Activated T-cell treated with anti-CD3 and anti-CD28 coated beads, Interleukin-2, amount 50 U/mL, for 24 hours (primary cell): Measurements from ENCODE around the gene NIN.

Source experiments
- DNase-seq: peaks from one replicate; pipeline ENCODE4 v3.0.0-alpha.2; 2020
- H3K27ac Mint-ChIP-seq: 2 replicates; pipeline ENCODE4 v1.8.0; 2020; ENCODE audit warnings: mild to moderate bottlenecking, mixed read lengths
- H3K27me3 Mint-ChIP-seq: 2 replicates; pipeline ENCODE4 v1.8.0; 2020; ENCODE audit warnings: mixed read lengths
- H3K36me3 Mint-ChIP-seq: 2 replicates; pipeline ENCODE4 v1.8.0; 2020; ENCODE audit warnings: low read depth, mixed read lengths
- H3K4me1 Mint-ChIP-seq: 2 replicates; pipeline ENCODE4 v1.8.0; 2020; ENCODE audit warnings: low read depth, mixed read lengths
- H3K4me3 Mint-ChIP-seq: 2 replicates; pipeline ENCODE4 v1.8.0; 2020; ENCODE audit warnings: mild to moderate bottlenecking, moderate library complexity, mixed read lengths
- H3K9me3 Mint-ChIP-seq: 2 replicates; pipeline ENCODE4 v1.8.0; 2020; ENCODE audit warnings: mixed read lengths

The NIN gene

GRCh38 chr14:50830932-50831725 lies at the start of gene NIN:
Gene NIN (minus strand): TSS chr14:50831162. CDS start chr14:50822056, 9,106 bp downstream.
- Mint-ChIP-seq H3K4me1 (peaks cover 70% of the 10 kb centered on the region), H3K27ac (peak within 1 kb of the TSS; percentile 91), H3K9me3 (no peaks in the 10 kb centered on the region), H3K36me3 (peaks cover 21% of the 10 kb centered on the region), H3K27me3 (no peaks in the 10 kb centered on the region), H3K4me3 (peak within 1 kb of the TSS; percentile 87)
- DNase-seq: peak; percentile 84

GRCh38 chr14:50875359-50876070 lies 44.6 kb upstream of the NIN start:
- no peak overlapping the region for H3K4me3 Mint-ChIP-seq
- H3K4me1 Mint-ChIP-seq: peaks cover 33% of the 10 kb centered on the region
- DNase-seq: peak; percentile 66
- H3K36me3 Mint-ChIP-seq: no peaks in the 10 kb centered on the region
- no peaks in the 10 kb centered on the region for H3K9me3 Mint-ChIP-seq
- peaks cover 69% of the 10 kb centered on the region for H3K27me3 Mint-ChIP-seq
- H3K27ac Mint-ChIP-seq: no peak overlapping the region

DNA sequence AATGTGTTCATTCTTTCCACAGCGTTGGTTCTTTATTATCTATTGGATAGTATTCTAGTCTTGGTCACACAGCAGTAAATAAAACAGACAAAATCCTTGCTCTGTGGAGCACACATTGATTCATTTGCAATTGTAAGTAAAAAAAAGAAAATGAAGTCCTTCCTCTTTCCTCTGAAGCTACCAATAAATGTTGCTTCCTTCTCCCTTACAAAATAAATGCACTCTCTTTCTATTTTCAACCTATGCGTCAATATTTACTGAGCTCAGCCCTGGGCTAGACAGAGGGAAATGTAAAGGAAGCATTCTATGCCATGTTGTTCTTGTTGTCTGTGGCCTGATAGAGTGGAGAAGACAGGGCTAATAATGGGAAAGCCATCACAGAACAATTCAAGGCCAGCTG lies 43.8 kb upstream of the NIN start:
- H3K4me3 Mint-ChIP-seq: no peak overlapping the region
- H3K27me3 Mint-ChIP-seq: peaks cover 76% of the 10 kb centered on the region
- DNase-seq: no peak
- no peaks in the 10 kb centered on the region for H3K36me3 Mint-ChIP-seq
- H3K4me1 Mint-ChIP-seq: peaks cover 33% of the 10 kb centered on the region
- no peaks in the 10 kb centered on the region for H3K9me3 Mint-ChIP-seq
- H3K27ac Mint-ChIP-seq: no peak overlapping the region

- peaks cover 79% of the 10 kb centered on the region for H3K27me3 Mint-ChIP-seq
- peaks cover 33% of the 10 kb centered on the region for H3K4me1 Mint-ChIP-seq
- no peaks in the 10 kb centered on the region for H3K9me3 Mint-ChIP-seq
- no peak within 1 kb of the TSS for H3K4me3 Mint-ChIP-seq
- H3K27ac Mint-ChIP-seq: no peak within 1 kb of the TSS
- no peaks in the 10 kb centered on the region for H3K36me3 Mint-ChIP-seq
- no peak for DNase-seq
These were observed 41.2 kb upstream of the NIN start, which contains the start of gene ABHD12B for GRCh38 chr14:50871914-50872732. Gene ABHD12B (plus strand): TSS chr14:50872053. CDS start chr14:50872175, 122 bp downstream.

DNA sequence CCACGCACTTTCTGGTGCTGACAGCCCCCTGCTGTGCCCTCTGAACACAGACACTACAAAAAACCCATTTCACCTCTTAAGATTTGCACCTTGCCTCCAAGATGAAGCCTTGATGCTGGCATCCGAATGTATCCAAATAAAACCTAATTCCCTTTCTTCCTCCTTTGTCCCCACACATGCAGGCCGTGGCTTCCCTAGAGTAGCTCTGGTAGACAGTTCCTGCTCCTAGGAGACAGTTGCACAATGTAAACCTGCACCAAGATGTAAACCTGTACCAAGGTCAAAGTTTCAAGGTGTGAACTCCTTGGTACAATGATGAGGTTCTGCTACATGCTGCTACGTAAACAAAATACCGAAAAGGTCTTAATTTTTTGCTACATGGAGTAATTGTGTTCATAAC lies 40.3 kb upstream of the NIN start:
- DNase-seq: no peak
- H3K4me3 Mint-ChIP-seq: no peak overlapping the region
- H3K9me3 Mint-ChIP-seq: no peaks in the 10 kb centered on the region
- H3K27ac Mint-ChIP-seq: no peak overlapping the region
- H3K4me1 Mint-ChIP-seq: peaks cover 32% of the 10 kb centered on the region
- peaks cover 74% of the 10 kb centered on the region for H3K27me3 Mint-ChIP-seq
- no peaks in the 10 kb centered on the region for H3K36me3 Mint-ChIP-seq

DNA sequence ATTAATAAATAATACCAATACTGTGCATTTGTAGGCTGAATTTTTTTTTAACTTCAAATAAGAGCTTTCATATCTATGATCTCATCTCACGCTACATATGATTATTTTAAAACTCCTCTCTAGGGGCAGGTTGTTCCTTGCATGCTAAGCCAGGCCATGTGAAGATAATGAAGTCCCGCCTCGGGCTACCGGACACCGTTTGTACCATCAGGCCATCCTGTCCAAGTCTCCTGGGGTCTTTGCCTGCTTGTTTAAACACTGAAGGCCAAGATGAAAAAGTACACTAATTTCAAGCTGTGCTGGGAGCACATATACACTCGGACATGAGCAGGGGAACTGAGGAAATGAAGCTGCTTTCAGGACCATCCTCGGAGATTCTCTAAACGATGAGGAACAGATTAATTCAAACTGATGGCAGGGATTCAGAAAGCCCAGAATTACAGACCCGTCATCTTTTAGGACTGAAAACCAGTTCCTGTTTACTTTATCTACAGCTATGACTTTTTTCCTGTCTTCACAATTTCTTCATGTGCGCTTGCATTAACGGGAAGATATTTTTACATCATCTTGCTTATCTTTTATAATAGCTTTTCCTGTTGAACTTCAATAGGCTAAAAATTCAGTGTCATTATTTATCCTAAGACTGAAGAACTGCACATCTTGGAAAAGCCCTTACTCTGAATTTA lies 34.6 kb upstream of the NIN start:
- Mint-ChIP-seq H3K9me3 (no peaks in the 10 kb centered on the region), H3K4me3 (no peak overlapping the region), H3K27ac (no peak overlapping the region), H3K27me3 (peaks cover 31% of the 10 kb centered on the region), H3K36me3 (no peaks in the 10 kb centered on the region), H3K4me1 (peaks cover 2% of the 10 kb centered on the region)
- no peak for DNase-seq

- Mint-ChIP-seq H3K4me3 (no peak overlapping the region), H3K4me1 (peaks cover 8% of the 10 kb centered on the region), H3K36me3 (no peaks in the 10 kb centered on the region), H3K9me3 (no peaks in the 10 kb centered on the region), H3K27ac (no peak overlapping the region), H3K27me3 (peaks cover 25% of the 10 kb centered on the region)
- DNase-seq: no peak
These were observed 34.0 kb upstream of the NIN start for GRCh38 chr14:50864946-50865345.

DNA sequence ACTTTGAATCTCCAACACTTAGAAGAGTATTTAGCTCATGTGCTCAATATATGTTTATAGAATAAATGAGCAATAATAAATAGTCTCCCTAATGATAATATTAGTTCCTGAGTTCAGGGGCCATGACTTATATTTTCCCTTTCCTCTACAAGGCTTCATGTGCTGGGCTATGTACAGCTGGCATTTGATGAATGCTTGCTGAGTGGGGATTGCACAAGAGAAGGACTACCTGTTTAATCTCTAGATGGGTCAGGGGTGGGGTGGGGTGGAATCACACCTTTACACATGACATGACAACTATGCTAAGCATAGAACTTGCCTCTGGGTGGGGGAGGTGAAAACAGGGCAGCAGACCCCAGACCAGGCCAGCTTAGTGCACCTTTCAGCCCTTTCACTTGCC lies 33.3 kb upstream of the NIN start:
- no peak for DNase-seq
- Mint-ChIP-seq H3K4me1 (peaks cover 14% of the 10 kb centered on the region), H3K27ac (no peak overlapping the region), H3K4me3 (no peak overlapping the region), H3K9me3 (no peaks in the 10 kb centered on the region), H3K27me3 (peaks cover 18% of the 10 kb centered on the region), H3K36me3 (no peaks in the 10 kb centered on the region)

DNA sequence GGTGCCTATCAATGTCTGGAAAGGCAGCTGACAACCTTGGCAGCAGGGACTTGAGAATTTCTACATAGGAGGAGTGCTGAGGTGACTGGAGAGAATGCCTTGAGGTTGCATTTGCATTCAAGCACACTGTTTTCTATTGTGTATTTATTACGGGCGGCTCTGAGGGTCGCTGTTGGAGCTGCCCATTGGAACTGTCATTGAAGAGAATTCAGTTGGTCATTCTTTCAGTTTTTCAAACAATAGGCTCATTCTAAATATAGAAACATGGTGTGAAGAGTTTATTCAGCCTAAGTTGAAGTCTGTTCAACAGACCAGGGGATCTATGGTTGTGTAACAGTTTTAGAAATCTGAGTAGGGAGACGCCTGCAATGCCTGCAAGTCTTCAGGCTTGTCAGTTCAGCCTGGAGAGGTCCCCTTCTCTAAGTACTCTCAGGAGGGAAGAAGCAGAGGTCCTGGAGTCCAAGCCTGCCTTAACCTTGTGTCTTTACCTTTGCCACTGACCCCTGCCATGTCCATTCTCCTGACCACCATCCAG lies 31.1 kb upstream of the NIN start:
- H3K27ac Mint-ChIP-seq: no peak overlapping the region

DNA sequence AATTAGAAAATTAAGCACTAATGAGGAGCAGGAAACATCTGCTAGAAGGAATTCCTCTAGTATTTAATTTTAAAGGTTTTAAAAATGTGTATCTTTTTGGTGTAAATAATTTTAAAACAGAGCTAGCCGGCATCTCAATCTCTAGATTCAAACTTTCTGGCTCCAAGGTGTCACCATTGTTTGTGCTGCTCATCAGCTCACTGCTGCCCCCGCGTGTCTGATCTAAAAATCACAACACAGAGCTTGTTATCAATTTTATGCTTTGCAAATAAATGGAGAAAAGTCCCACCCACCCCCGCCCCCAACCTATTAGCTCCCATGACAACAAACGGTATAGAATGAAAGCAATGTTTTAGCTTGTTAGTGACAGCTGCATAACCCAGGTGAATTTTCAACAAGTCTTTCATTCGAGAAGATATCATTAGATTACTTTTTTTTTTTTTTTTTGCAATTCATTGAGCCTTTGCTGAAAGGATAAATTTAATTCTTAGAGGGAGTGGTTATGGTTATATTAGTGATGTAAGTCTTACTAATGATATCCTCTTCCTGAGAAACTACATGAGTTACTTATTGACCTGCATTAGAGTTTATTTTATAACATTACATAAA lies 29.6 kb upstream of the NIN start:
- peak overlapping the region; percentile 77 for H3K27ac Mint-ChIP-seq
- H3K4me3 Mint-ChIP-seq: peak overlapping the region; percentile 83
- H3K27me3 Mint-ChIP-seq: no peaks in the 10 kb centered on the region
- H3K36me3 Mint-ChIP-seq: no peaks in the 10 kb centered on the region
- DNase-seq: peak; percentile 89
- peaks cover 18% of the 10 kb centered on the region for H3K4me1 Mint-ChIP-seq
- no peaks in the 10 kb centered on the region for H3K9me3 Mint-ChIP-seq

More for the DNA sequence above, 31.1 kb upstream of the NIN start:
- Mint-ChIP-seq H3K4me3 (no peak overlapping the region), H3K36me3 (no peaks in the 10 kb centered on the region), H3K4me1 (peaks cover 18% of the 10 kb centered on the region), H3K9me3 (no peaks in the 10 kb centered on the region), H3K27me3 (peaks cover 3% of the 10 kb centered on the region)
- no peak for DNase-seq

- DNase-seq: no peak
- Mint-ChIP-seq H3K27ac (peak overlapping the region; percentile 18), H3K36me3 (no peaks in the 10 kb centered on the region), H3K4me1 (peaks cover 18% of the 10 kb centered on the region), H3K9me3 (no peaks in the 10 kb centered on the region), H3K27me3 (no peaks in the 10 kb centered on the region), H3K4me3 (peak overlapping the region; percentile 83)
These were observed 28.3 kb upstream of the NIN start for GRCh38 chr14:50859296-50859624.

GRCh38 chr14:50856660-50857059 lies 25.7 kb upstream of the NIN start:
- Mint-ChIP-seq H3K4me3 (no peak overlapping the region), H3K27me3 (no peaks in the 10 kb centered on the region), H3K9me3 (no peaks in the 10 kb centered on the region), H3K36me3 (no peaks in the 10 kb centered on the region), H3K4me1 (peaks cover 19% of the 10 kb centered on the region), H3K27ac (no peak overlapping the region)
- DNase-seq: no peak

DNA sequence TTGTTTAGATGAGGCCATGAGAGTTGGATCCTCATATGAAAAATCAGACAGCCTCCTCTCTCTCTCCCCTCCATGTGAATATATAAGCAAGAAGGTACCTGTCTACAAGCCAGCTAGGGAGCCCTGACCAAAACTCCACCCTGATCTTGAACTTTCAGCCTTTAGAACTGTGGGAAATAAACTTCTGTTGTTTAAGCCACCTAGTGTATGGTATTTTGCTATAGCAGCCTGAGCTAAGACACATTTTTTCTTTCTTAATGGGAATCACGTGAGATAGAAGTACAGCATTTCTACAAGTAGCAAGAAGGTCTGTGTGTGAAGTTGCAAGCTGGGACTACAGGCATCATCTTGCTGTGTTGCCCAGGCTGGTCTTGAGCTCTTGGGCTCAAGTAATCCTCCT lies 24.6 kb upstream of the NIN start:
- no peaks in the 10 kb centered on the region for H3K36me3 Mint-ChIP-seq
- no peaks in the 10 kb centered on the region for H3K27me3 Mint-ChIP-seq
- H3K4me1 Mint-ChIP-seq: peaks cover 17% of the 10 kb centered on the region
- no peaks in the 10 kb centered on the region for H3K9me3 Mint-ChIP-seq
- no peak overlapping the region for H3K4me3 Mint-ChIP-seq
- no peak overlapping the region for H3K27ac Mint-ChIP-seq
- DNase-seq: no peak

DNA sequence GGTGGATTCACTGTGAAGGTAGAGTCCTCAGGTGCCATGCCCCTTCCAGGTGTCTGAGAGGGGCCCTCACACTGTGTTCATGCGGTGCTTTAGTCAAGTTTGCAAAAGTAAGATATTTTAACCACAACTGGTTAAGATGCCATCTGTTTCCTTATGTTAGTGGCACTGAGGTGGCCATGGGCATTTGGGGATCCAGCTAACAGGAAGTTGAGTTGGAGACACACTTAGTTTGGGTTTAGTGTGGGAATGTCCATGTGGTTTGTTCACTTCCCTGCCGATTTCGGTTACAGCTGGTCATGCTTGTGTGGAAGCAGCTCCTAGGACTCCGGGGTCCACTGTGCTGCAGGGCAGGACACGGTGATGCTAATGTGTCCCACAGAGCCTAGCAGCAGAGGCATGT lies 23.6 kb upstream of the NIN start:
- Mint-ChIP-seq H3K4me3 (no peak overlapping the region), H3K27me3 (no peaks in the 10 kb centered on the region), H3K27ac (no peak overlapping the region), H3K9me3 (no peaks in the 10 kb centered on the region), H3K4me1 (peaks cover 8% of the 10 kb centered on the region), H3K36me3 (no peaks in the 10 kb centered on the region)
- no peak for DNase-seq
